ENCODE data around the gene CECR2. TPM values are rescaled to one million over a fixed set of nuclear protein-coding genes. Genes with fewer than 3 reads are reported as not detected.

Gene CECR2
- total RNA-seq, 6 experiments from 2014 or later = not detected

- DNase-seq = no peak
- TF ChIP-seq, protein P1, sequence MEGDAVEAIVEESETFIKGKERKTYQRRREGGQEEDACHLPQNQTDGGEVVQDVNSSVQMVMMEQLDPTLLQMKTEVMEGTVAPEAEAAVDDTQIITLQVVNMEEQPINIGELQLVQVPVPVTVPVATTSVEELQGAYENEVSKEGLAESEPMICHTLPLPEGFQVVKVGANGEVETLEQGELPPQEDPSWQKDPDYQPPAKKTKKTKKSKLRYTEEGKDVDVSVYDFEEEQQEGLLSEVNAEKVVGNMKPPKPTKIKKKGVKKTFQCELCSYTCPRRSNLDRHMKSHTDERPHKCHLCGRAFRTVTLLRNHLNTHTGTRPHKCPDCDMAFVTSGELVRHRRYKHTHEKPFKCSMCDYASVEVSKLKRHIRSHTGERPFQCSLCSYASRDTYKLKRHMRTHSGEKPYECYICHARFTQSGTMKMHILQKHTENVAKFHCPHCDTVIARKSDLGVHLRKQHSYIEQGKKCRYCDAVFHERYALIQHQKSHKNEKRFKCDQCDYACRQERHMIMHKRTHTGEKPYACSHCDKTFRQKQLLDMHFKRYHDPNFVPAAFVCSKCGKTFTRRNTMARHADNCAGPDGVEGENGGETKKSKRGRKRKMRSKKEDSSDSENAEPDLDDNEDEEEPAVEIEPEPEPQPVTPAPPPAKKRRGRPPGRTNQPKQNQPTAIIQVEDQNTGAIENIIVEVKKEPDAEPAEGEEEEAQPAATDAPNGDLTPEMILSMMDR (IDR thresholded peaks at IDR 0.05) = no peak
- Mint-ChIP-seq H3K36me3 (ENCODE audit: low read depth) (no peaks in the 10 kb centered on the region), H3K9me3 (no peaks in the 10 kb centered on the region), H3K27ac (no peak overlapping the region), H3K4me3 (no peak overlapping the region), H3K4me1 (ENCODE audit: low read depth) (no peaks in the 10 kb centered on the region), H3K27me3 (ENCODE audit: insufficient read depth) (peaks cover 9% of the 10 kb centered on the region)
Observed at GRCh38 chr22:17486313-17486712, 117.1 kb downstream of the CECR2 start.

DNA sequence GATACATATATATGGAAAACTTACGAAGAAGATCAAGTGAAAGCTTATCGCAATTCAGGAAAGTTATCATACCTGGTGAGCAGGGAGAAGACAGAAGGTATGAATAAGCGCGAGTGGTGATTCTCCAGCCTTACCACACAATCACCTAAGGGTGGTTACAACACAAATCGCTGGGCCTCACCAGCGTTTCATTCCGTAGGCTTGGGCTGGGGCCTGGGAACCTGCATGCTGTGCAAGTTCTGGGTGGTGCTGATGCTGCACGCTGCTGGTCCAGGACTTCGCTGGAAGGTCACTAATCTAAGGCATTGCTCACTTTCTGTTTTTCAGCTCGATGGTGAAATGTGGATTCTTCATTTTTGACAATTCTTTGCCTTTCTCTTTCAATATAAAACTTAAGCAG lies 117.5 kb downstream of the CECR2 start:
- H3K9me3 Mint-ChIP-seq = no peaks in the 10 kb centered on the region
- H3K27ac Mint-ChIP-seq = no peak overlapping the region
- H3K4me1 Mint-ChIP-seq (ENCODE audit: low read depth) = no peaks in the 10 kb centered on the region
- TF ChIP-seq, protein P1 (IDR thresholded peaks at IDR 0.05) = no peak
- peaks cover 8% of the 10 kb centered on the region for H3K27me3 Mint-ChIP-seq (ENCODE audit: insufficient read depth)
- no peak for DNase-seq
- H3K4me3 Mint-ChIP-seq = no peak overlapping the region
- H3K36me3 Mint-ChIP-seq (ENCODE audit: low read depth) = no peaks in the 10 kb centered on the region

- DNase-seq = no peak
- Mint-ChIP-seq H3K4me3 (no peak overlapping the region), H3K4me1 (ENCODE audit: low read depth) (no peaks in the 10 kb centered on the region), H3K9me3 (no peaks in the 10 kb centered on the region), H3K36me3 (ENCODE audit: low read depth) (no peaks in the 10 kb centered on the region), H3K27ac (no peak overlapping the region), H3K27me3 (ENCODE audit: insufficient read depth) (peaks cover 6% of the 10 kb centered on the region)
- TF ChIP-seq, protein P1 (IDR thresholded peaks at IDR 0.05) = no peak
Observed at GRCh38 chr22:17489101-17489500, 119.8 kb downstream of the CECR2 start.

GRCh38 chr22:17491090-17491640 lies 121.9 kb downstream of the CECR2 start:
- Mint-ChIP-seq H3K4me1 (ENCODE audit: low read depth) (no peaks in the 10 kb centered on the region), H3K9me3 (no peaks in the 10 kb centered on the region), H3K27me3 (ENCODE audit: insufficient read depth) (peaks cover 9% of the 10 kb centered on the region), H3K27ac (no peak overlapping the region), H3K4me3 (no peak overlapping the region), H3K36me3 (ENCODE audit: low read depth) (no peaks in the 10 kb centered on the region)
- no peak for DNase-seq
- TF ChIP-seq, protein P1 (IDR thresholded peaks at IDR 0.05) = no peak

DNA sequence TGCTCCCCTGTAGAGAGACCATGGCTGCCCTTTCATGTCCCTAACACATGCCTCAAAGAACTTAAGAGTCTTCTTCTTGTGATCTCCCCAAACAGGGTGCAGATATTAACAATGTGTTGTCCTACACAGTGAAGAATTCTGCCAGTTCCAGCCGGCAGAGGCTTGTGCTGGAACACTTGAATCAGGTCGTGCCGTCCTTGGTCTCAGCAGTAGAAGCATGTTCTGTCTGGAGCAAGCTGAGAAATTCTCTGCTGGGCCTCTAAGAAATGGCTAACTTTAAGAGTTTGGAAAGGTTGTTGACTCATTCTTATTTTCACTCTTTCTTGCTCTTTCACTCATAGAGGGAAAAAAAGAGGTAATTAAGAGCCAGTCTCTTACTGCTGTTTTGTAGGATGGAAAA lies 123.0 kb downstream of the CECR2 start:
- TF ChIP-seq, protein P1 (IDR thresholded peaks at IDR 0.05) = no peak
- H3K27ac Mint-ChIP-seq = no peak overlapping the region
- H3K27me3 Mint-ChIP-seq (ENCODE audit: insufficient read depth) = peaks cover 14% of the 10 kb centered on the region
- H3K4me1 Mint-ChIP-seq (ENCODE audit: low read depth) = no peaks in the 10 kb centered on the region
- H3K9me3 Mint-ChIP-seq = no peaks in the 10 kb centered on the region
- H3K36me3 Mint-ChIP-seq (ENCODE audit: low read depth) = no peaks in the 10 kb centered on the region
- no peak overlapping the region for H3K4me3 Mint-ChIP-seq
- no peak for DNase-seq
